ENCODE measurements around the gene HOXA13.

The HOXA13 gene

GRCh38 chr7:27159266-27160144 is 40.4 kb downstream of the HOXA13 start:
- no peak for DNase-seq (ENCODE audit: low spot score)

- DNase-seq (ENCODE audit: low spot score), result no peak
Measured at GRCh38 chr7:27158436-27159265, 41.2 kb downstream of the HOXA13 start.

DNA sequence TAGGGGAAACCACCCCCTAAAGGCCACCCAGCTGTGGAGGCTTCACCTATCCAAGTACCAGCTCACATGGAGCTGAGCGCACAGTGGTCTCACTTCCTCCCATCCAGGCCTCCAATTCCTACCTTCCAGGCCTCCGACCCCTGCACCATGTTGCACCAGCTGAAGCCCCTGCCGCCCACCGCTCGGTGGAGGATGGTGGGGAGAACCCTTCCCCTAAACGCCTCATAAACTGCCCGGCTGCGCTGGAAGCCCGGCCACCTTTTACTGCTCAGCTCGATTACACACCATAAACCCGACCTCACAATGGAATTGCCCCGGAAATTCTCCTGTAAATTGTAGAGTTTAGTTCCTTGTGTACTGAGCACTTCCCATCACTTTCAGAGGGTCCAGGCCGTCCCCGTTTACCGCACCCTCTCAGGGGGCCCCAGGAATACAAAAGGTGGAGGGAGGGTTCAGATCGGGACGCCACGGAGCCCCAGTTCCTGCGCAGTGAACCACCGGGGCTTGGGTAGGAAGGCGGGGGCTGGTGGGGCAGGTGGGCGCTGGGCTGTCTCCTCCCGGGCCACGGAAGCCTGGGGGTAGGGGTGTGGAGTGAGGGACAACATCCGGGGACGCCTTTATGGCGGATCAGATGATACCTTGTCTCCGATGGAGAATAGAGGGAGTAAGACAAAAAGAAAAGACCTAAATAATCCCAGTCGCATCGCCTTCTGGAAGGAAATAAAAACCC is 42.0 kb downstream of the HOXA13 start:
- no peak for DNase-seq (ENCODE audit: low spot score)

DNA sequence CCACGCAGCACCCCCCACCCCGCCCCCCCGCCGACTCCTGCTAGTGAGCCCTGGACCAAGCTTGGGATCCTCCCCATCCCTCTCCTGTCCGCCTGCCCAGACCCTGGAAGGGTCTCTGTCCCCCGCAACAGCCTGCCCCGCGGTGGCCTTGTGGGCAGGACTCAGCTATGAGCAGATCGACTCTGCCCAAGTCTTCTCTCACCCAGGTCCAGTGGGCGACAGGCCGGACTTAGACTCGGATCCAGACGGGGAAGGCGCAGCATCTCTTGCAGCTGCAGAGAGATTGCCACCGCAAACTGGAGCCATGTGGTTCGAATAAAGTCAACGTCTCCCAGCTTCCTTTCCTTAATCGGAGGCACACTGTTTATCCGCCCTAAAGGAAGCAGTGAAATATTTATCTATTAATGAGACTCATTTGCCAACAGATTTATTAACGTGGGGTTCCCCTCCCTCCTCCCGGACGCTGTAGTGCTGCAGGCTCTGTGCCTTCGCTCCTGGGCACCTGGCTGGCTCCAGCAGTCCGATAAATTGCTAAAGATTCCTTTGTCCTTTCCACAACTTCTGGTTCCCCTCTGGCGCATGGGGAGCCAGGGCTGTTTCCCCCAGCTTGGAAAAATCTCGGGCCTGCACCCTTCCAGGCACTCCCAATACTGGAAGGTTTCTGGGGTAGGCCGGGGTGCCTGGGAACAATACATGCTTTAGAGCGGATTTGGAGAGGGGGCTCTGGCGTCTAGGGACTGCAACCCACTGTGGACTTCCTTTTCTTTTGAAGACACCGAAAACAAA is 42.8 kb downstream of the HOXA13 start:
- DNase-seq (ENCODE audit: low spot score), result no peak

DNA sequence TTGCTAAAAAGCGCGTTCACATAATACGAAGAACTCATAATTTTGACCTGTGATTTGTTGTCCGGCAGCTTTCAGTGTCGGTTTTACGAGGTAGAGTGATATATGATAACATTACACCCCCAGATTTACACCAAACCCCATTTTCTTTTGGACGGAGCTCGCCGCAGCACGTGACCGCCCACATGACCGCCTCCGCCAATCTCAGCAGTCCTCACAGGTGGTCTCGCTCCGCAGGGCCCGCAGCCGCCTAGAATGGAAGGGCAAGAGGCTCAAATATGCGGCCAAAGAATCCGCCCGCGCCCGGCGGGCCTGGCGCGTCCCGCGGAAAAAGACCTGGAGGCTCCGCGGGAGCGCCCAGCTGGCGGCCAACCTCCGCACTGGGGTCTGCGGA is 43.4 kb downstream of the HOXA13 start, which contains the start of gene HOXA7:
HOXA7 (minus strand) TSS at position 168 of the 391 bp plus-strand sequence; CDS start at position 38, 130 bp downstream.
- no peak for DNase-seq (ENCODE audit: low spot score)

DNA sequence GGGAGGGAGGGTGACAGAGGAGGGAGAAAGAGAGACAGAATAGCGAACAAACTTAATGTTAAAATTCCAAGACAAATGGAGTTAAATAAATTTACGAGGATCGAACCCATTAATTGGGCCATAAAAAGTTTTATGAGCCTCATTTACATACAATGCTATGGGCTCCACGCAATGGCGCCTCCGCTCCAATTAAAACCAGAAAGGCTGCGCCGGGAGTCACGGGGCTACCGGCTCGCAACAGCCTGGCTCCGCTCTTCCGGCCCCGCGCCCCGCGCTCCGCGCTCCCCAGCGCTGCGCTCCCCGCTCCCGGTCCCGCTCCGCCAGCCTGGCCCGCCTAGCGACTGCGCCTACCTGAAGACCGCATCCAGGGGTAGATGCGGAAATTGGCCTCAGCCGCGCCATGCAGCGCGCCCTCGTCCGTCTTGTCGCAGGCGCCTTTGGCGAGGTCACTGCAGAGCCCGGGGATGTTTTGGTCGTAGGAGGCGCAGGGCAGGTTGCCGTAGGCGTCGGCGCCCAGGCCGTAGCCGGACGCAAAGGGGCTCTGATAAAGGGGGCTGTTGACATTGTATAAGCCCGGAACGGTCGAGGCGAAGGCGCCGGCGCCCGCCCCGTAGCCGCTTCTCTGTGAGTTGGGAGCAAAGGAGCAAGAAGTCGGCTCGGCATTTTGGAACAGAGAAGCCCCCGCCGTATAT is 43.9 kb downstream of the HOXA13 start:
- DNase-seq (ENCODE audit: low spot score), result no peak

GRCh38 chr7:27154901-27155815 is 44.7 kb downstream of the HOXA13 start:
- no peak for DNase-seq (ENCODE audit: low spot score)

GRCh38 chr7:27154369-27154768 is 45.5 kb downstream of the HOXA13 start:
- DNase-seq (ENCODE audit: low spot score), result no peak

DNA sequence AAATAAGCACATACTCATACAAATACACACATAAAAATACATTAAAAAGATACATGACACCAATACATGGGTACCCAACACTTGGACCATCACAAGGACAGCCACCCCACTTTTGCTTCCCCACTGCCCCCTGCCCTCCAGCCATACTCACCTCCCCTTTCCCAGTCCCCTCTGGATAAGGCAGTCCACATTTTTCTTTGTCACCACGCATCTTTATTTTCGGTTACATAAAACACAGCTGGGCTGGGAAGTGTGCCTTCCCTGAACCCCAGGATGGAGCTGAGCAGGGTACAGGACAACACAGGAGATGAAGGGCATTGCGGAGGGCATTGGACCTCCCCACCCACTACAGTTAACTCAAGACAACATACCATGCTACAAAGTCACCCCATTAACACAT is 46.4 kb downstream of the HOXA13 start:
- no peak for DNase-seq (ENCODE audit: low spot score)

DNA sequence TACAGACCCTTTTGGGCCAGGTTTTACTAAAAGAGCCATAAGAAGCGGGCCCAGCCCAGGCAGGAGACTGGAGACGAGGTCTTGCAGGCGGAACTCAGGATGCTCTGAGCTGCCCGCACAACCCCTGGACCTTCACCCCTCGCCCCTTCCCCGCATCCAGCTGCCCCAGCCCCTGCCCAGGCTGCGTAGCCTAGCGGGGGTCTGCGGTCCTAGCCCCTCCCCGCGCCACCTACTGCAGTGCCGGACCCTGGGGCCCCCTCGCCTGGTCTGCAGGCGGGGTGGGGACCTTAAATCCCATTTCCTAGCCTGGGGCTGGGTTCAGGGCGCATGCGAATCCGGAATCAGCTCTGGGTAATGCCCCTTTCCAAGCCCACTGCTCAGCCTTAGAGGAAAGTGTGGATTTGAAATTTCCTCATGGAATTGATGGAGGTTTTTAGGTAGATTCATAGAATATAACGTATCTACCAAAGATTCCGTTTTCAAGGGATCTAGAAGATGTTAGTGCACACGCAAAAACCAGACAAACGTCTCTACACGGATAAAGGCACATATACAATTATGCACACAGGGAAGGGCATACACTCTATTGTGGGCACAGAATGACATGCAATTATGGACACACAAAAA is 47.0 kb downstream of the HOXA13 start:
- no peak for DNase-seq (ENCODE audit: low spot score)

DNA sequence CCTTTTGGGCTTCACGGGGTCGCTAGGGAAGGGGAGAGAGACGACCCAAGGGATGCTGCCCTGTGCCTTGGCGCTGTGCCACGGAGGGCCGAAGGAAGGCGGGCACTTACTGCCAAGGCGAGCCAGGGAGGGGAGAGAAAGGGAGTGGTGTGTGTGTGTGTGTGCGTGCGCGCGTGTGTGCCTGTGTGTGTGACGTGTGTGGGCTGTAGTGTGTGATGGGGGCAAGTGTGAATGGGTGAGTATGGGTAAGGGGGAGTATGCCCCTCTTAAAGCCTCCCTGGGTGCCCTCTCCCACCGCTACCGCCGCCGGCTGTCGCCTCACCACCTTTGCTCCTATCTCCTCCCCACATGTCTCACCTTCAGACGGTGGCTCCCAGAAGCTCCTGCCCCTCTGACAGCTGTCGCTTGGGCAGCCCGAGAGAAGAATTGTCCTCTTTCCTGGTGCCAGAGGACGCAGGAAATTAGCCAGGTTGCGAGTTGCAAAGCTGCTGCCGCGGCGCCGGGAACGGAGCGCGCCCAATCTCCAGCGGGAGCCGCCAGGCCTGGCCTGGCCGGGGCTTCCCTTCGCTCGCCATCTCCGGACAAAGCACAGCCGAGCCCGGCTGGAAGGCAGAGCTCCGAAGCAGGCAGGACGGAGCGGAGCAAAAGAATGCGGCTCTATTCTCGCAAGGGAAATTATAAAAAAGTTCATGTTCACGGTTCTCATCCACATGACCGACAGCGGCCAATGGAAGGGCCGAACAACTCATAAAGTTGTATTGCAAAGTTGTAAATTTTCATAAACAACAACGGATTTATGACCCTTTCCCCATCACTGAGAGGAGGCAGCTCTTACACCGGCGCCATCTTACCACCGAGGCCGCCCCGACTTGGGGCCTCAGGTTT is 47.7 kb downstream of the HOXA13 start, which contains the start of gene HOXA3:
HOXA3 (minus strand) TSS at position 653 of the 885 bp plus-strand sequence. CDS start 41,943 bp downstream, outside the sequence.
- no peak for DNase-seq (ENCODE audit: low spot score)

DNA sequence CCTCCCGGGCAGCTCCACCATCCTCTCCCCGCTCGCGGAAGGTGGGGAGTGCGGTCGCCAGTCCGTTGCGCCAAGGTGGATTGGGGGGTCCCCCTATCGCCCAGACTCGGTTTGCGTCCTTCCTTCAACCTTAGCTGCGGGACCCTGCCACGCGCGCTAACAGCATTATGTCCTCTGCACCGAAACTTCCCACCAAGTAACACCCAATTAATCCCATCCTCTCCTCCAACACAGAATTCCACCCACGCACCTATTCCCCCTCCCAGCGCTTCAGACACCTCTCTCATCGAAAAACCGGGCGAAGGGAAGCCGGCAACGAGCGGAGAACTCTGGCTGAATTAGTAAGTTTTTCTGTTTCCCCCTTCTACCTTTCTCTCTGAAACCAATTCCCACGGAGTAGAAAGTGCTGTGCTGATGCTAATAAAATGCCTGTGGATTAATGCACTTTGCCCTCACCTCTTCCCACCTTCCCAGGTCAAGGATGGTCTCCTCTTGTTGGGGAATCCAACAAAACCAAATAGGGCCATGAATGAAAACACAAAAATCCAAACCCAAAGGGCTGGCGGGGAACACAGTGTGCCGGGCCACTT is 48.5 kb downstream of the HOXA13 start:
- DNase-seq (ENCODE audit: low spot score), result no peak

DNA sequence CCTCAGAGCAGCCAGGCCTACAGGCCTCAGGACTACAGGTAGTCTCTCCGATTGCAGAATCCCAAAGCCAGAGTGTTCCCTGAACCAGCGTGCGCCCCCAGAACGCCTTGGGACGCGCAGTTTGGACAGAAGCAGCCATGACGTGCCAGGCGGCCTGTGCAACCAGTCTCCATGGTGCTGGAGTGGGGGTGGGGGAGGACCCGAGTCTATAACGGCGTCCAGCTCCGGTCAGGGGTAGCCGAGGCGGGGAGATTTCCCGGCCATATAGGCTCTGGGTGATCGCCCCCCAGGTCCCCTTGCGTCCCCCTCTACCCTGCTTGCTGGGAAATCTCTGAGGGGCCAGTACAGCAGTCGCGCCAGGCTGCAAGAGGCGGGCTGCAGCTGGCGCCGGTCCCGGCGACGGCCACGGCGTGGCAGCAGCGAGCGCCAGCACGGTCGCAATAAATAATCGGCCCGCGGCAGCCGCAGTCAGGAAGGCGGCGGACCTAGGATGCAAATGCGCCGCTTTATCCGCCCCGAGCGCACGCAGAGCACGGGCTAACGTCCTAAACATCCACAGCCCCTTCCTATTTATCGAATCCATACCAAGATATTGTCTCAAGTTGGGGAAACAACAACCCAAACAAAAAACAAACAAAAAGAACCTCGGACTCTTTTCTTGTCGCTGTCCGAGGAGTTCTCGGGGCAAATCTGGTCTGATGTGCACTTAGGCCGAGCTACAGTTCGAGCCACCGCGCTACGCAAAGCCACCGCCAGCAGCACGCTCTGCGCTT is 49.1 kb downstream of the HOXA13 start:
- peak; percentile 24 for DNase-seq (ENCODE audit: low spot score)

DNA sequence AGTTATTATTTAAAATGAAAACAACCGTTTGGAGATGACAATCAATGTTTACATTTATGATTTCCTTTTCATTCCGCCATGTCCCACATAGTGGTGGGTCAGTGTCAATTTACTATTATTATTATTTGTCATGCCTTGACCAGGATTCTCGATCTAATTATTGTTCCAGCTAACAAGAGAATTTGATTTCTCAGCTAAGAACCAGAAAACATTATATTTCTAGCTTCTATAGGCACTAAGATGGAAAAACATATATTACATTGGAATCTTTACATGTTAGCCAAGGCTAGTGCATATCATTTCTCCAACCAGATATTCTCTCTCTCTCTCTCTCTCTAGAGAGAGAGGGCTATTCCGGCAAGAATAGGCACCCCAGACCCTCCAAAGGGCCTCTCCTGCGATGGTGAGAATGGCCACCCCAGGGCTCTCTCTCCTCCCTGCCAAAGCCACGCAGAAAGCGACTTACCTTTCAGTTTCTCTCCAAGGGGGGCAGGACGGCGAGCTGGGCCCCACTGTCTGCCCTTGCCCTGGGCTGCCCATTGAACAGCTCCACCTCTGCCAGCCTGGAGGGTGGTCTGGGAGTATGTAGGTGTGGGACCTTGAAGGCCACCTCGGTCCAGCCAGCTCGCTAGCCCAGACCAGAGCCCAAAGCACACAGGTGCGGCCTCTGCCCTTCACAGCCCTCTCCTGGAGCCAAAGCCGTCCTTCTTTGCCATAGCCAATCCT is 49.9 kb downstream of the HOXA13 start:
- DNase-seq (ENCODE audit: low spot score), result no peak

GRCh38 chr7:27148756-27149641 is 50.9 kb downstream of the HOXA13 start:
- no peak for DNase-seq (ENCODE audit: low spot score)
